SK-N-SH treated with all-trans-retinoic acid at 6 μM for 48 hours (cell line): ENCODE results near the gene BEGAIN.

Source experiments
- CSDC2 ChIP-seq: fragments of 250-450 bp; sonication (Bioruptor Pico); IDR thresholded peaks from 2 replicates; pipeline ENCODE4 v1.5.0; 2020; ENCODE audit warnings: mild to moderate bottlenecking, moderate library complexity
- TF ChIP-seq, protein P1 (sequence below): fragments of 250-450 bp; sonication (Bioruptor Pico); IDR thresholded peaks from 2 replicates; pipeline ENCODE4 v1.5.0; 2020; ENCODE audit warnings: mild to moderate bottlenecking, moderate library complexity

DNA sequence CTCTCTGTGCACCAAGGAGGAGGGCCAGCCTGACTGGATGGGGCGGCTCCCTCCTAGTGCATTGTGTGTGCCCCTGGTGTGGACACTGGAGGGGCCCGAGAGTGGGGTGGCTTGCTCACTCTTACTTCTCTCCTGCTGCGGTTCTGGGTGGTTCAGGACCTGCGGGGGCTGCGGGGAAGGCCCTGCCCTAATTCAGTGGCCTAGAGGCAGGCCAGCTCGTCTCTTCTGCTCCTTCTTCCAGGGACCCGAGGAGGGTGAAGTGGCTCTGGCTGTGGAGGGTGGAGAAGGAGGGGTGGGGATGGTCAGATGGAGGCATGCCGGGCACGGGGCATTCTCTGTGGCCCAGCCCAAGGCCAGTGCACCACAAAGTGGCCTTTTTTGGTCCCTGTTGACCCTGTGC is 87.1 kb downstream of the BEGAIN start:
- TF ChIP-seq CSDC2 (CRISPR knock-in tag): no peak
- TF ChIP-seq, protein P1, sequence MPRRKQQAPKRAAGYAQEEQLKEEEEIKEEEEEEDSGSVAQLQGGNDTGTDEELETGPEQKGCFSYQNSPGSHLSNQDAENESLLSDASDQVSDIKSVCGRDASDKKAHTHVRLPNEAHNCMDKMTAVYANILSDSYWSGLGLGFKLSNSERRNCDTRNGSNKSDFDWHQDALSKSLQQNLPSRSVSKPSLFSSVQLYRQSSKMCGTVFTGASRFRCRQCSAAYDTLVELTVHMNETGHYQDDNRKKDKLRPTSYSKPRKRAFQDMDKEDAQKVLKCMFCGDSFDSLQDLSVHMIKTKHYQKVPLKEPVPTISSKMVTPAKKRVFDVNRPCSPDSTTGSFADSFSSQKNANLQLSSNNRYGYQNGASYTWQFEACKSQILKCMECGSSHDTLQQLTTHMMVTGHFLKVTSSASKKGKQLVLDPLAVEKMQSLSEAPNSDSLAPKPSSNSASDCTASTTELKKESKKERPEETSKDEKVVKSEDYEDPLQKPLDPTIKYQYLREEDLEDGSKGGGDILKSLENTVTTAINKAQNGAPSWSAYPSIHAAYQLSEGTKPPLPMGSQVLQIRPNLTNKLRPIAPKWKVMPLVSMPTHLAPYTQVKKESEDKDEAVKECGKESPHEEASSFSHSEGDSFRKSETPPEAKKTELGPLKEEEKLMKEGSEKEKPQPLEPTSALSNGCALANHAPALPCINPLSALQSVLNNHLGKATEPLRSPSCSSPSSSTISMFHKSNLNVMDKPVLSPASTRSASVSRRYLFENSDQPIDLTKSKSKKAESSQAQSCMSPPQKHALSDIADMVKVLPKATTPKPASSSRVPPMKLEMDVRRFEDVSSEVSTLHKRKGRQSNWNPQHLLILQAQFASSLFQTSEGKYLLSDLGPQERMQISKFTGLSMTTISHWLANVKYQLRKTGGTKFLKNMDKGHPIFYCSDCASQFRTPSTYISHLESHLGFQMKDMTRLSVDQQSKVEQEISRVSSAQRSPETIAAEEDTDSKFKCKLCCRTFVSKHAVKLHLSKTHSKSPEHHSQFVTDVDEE (CRISPR knock-in tag): no peak
